ENCODE data around the gene SH3BP1.
A peak's percentile ranks its signal among the peaks of the same experiment; 100 is the strongest.

SH3BP1 gene

GRCh38 chr22:37616201-37617083 is 23.0 kb upstream of the SH3BP1 start:
- DNase-seq (ENCODE audit: low read depth in 1 of 2, low spot score in 1 of 2): no peak

DNA sequence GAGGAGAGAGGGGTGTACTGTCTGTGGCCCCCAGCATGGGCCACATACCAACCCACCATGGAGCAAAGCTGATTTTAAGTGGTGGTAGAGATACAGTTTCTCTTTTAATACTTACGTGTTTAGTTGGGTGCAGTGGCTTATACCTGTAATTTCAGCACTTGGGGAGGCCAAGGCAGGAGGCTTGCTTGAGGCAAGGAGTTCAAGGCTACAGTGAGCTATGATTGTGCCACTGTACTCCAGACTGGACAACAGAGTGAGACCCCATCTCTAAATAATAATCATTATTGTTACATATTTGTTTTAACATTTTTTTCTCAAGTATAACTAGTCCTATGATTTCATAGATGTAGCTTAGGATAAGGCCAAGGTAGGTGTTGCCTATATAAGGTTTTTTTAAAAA is 22.0 kb upstream of the SH3BP1 start:
- DNase-seq (ENCODE audit: low read depth in 1 of 2, low spot score in 1 of 2): no peak

GRCh38 chr22:37618072-37618656 is 21.3 kb upstream of the SH3BP1 start:
- no peak for DNase-seq (ENCODE audit: low read depth in 1 of 2, low spot score in 1 of 2)

DNA sequence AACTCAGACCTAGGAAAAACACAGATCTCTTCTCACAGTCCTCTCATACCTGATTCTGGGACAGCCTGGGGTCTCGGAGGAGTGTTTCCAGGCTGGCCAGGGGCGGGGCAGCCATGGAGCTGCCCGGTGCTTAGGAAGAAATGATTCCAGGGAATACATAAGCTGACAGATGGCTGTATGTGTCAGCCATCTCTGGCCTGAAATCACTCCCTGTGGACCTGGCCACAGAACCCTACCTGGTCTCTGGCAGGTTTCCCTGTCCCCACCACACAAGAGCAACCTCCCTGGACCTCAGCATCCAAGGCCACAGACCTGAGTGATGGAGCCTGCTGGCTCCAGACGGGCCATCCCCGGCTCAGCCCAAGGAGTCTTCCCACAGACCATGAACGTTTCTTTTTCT is 20.8 kb upstream of the SH3BP1 start:
- DNase-seq (ENCODE audit: low read depth in 1 of 2, low spot score in 1 of 2): no peak

DNA sequence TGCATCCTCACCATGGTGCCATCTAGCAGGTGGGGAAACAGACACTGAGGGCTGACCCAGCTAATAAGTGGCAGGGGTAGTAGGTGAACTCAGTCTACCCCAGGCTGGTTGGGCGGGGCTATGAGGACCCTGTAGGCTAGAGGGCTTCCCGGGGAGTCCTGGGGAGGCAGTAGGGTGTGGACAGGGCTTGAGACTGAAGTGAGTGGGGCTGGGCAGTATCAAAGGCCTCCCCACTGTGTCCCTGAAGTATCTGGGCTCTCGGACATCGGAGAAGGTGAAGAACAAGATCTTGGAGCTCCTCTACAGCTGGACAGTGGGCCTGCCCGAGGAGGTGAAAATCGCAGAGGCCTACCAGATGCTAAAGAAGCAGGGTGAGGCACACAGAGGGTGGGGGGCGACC is 19.5 kb upstream of the SH3BP1 start:
- no peak for DNase-seq (ENCODE audit: low read depth in 1 of 2, low spot score in 1 of 2)

- no peak for DNase-seq (ENCODE audit: low read depth in 1 of 2, low spot score in 1 of 2)
Observed at GRCh38 chr22:37621352-37621860, 18.1 kb upstream of the SH3BP1 start.

GRCh38 chr22:37623075-37624016 is 16.1 kb upstream of the SH3BP1 start:
- peak; percentile 51 to 65 for DNase-seq (ENCODE audit: low read depth in 1 of 2, low spot score in 1 of 2)

DNA sequence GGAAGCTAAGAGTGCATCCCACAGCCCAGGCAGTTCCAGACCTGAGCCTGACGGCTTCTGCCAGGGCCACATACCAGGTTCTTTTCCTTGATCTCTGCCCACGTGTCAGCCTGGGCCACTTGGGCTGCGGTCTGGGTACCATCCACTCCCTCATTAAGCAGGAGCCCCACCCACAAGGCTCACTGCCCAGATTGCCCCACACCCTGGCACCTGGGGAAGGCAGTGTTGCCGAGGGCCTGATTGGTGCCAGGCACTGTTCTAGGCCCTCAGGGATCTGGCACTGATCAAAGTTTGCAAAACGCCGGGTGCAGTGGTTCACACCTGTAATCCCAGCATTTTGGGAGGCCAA is 15.5 kb upstream of the SH3BP1 start:
- no peak for DNase-seq (ENCODE audit: low read depth in 1 of 2, low spot score in 1 of 2)

- DNase-seq (ENCODE audit: low read depth in 1 of 2, low spot score in 1 of 2): no peak
Observed at GRCh38 chr22:37624876-37625275, 14.6 kb upstream of the SH3BP1 start.

DNA sequence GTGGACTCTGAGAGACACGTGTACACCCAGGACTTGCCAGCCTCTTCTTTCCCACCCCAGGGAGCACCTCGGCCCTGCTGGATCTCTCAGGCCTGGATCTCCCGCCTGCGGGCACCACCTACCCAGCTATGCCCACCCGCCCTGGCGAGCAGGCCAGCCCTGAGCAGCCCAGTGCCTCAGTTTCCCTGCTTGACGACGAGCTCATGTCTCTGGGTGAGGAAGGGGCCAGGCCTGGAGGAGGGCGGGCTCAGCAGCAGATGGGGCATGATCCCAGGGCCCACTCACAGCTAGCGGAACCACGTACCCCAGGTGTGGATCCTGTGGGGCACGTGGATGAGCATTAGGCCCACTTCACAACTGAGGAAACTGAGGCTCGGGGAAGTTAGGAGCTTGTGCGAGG is 13.7 kb upstream of the SH3BP1 start:
- no peak for DNase-seq (ENCODE audit: low read depth in 1 of 2, low spot score in 1 of 2)

GRCh38 chr22:37626144-37626543 is 13.3 kb upstream of the SH3BP1 start:
- no peak for DNase-seq (ENCODE audit: low read depth in 1 of 2, low spot score in 1 of 2)

DNA sequence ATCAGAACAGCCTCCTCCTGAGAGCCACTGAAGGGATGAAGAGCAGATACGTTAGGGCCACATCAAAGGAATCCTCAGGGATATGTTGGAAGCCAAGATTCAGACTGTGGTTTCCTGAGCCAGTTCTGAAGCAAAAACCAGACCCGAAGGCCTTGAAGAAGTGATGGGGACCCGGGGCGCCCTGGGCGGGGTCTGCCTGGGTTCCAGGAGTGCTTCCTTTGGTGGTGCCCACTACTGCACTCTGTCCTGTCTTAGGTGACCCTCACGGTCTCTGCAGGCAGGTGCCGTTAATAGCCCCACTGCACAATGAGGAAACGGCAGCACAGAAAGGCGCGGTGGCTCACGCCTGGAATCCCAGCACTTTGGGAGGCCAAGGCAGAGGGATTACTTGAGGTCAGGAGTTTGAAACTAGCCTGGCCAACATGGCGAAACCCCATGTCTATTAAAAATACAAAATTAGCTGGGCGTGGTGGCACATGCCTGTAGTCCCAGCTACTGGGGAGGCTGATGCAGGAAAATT is 12.9 kb upstream of the SH3BP1 start:
- no peak for DNase-seq (ENCODE audit: low read depth in 1 of 2, low spot score in 1 of 2)

DNA sequence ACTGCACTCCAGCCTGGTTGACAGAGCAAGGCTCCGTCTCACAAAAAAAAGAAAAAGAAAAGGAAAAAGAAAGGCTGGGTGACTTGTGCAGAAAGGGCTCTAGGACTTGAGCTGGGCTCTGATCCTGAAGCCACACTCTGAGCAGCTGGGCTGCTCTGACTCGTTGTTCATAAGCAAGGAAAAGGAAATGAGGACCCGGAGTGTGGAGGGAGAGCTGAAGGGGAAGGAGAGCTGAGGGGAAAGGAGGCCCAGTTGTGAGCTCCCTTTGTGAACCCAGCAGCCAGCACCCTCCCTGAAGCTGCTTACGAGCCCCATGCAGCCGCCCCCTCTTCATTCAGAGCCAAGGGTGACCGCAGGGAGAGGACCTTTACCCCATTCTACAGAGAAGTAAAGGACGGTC is 12.3 kb upstream of the SH3BP1 start:
- no peak for DNase-seq (ENCODE audit: low read depth in 1 of 2, low spot score in 1 of 2)

DNA sequence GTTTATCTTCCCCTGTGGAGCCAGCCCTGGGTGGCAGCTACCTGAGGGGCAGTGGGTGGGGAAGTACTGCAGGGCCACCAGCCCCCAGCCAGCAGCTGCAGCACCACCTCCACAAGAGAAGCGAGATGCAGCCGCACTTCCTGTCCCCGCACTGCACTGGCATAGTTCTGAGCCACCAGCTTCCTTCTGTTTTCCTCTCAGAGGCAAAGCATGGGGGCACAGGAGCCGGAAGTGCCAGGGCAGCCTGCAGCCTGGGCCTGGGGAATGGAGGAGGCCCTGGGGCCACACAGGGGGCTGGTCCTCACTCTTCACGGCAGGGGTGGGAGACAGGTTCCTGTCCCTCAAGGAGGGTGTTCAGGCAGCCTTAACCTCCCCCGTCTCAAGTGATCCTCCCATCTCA is 11.9 kb upstream of the SH3BP1 start:
- DNase-seq (ENCODE audit: low read depth in 1 of 2, low spot score in 1 of 2): no peak

- no peak for DNase-seq (ENCODE audit: low read depth in 1 of 2, low spot score in 1 of 2)
Observed at GRCh38 chr22:37628830-37629229, 10.6 kb upstream of the SH3BP1 start.

GRCh38 chr22:37629928-37630327 is 9.5 kb upstream of the SH3BP1 start:
- DNase-seq (ENCODE audit: low read depth in 1 of 2, low spot score in 1 of 2): no peak

- no peak for DNase-seq (ENCODE audit: low read depth in 1 of 2, low spot score in 1 of 2)
Observed at GRCh38 chr22:37630839-37631435, 8.5 kb upstream of the SH3BP1 start.

DNA sequence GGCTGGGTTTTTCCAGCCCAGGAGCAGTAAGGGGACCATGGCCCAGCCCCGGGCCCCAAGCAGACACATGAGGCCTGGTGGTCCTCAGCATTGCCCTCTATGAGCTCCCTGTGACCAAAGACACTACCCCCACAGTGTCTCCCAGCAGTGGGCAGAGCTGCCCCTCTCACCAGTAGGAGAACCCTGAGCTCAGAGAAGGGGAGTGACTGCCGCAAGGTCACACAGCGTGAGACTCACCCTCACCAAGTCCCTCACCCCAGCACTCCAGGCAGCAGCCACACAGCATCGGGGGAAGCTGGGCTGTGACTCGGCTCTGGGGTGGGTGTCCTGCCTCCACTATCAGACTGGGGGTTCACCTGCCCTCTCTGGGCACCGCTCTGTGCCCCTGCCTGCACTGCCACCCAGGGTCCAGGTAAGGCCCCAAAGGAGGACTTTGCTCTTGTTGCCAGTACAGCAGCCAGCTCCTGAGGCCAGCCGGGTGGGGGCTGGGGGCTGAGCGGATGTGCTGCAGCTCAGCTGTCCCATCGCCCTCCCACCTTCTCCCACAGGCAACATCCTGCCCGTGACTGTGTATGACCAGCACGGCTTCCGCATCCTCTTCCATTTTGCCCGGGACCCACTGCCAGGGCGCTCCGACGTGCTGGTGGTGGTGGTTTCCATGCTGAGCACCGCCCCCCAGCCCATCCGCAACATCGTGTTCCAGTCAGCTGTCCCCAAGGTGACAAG is 7.9 kb upstream of the SH3BP1 start:
- DNase-seq (ENCODE audit: low read depth in 1 of 2, low spot score in 1 of 2): no peak

- no peak for DNase-seq (ENCODE audit: low read depth in 1 of 2, low spot score in 1 of 2)
Observed at GRCh38 chr22:37632174-37633088, 7.0 kb upstream of the SH3BP1 start.

All from stimulated activated CD4-positive, alpha-beta T cell treated with anti-CD3 and anti-CD28 coated beads, Interleukin-15, amount 100 ng/mL, for 1 hour (primary cell).